HG03571 (cell line): ENCODE data around the gene CTNNB1.

ENCODE experiments used
- ATAC-seq: cut with Tn5 transposase; IDR thresholded peaks from one replicate; pipeline ENCODE4 v1.9.1; 2021; ENCODE audit not compliant: unreplicated experiment

CTNNB1 gene

GRCh38 chr3:41213588-41213987, 14.3 kb downstream of the CTNNB1 start:
- no peak for ATAC-seq

GRCh38 chr3:41216422-41216821, 17.1 kb downstream of the CTNNB1 start:
- ATAC-seq: no peak

GRCh38 chr3:41216993-41217392, 17.7 kb downstream of the CTNNB1 start:
- no peak for ATAC-seq

GRCh38 chr3:41219424-41219823, 20.1 kb downstream of the CTNNB1 start:
- no peak for ATAC-seq

- ATAC-seq: no peak
Observed at GRCh38 chr3:41220906-41221677, 21.8 kb downstream of the CTNNB1 start.

GRCh38 chr3:41222012-41222411, 22.7 kb downstream of the CTNNB1 start:
- no peak for ATAC-seq

- no peak for ATAC-seq
Observed at GRCh38 chr3:41222501-41222900, 23.2 kb downstream of the CTNNB1 start.

GRCh38 chr3:41223078-41223477, 23.8 kb downstream of the CTNNB1 start:
- ATAC-seq: no peak

GRCh38 chr3:41223691-41224090, 24.4 kb downstream of the CTNNB1 start:
- ATAC-seq: no peak

GRCh38 chr3:41224120-41224806, 25.0 kb downstream of the CTNNB1 start:
- ATAC-seq: no peak

GRCh38 chr3:41234823-41235721, 35.8 kb downstream of the CTNNB1 start:
- no peak for ATAC-seq

GRCh38 chr3:41236228-41236627, 36.9 kb downstream of the CTNNB1 start:
- ATAC-seq: no peak

GRCh38 chr3:41237907-41238306, 38.6 kb downstream of the CTNNB1 start:
- ATAC-seq: no peak

- ATAC-seq: no peak
Observed at GRCh38 chr3:41239587-41239986, 40.3 kb downstream of the CTNNB1 start.

- no peak for ATAC-seq
Observed at GRCh38 chr3:41241161-41241560, 41.9 kb downstream of the CTNNB1 start.

GRCh38 chr3:41241800-41242571, 42.7 kb downstream of the CTNNB1 start:
- ATAC-seq: no peak

- no peak for ATAC-seq
Observed at GRCh38 chr3:41243183-41243582, 43.9 kb downstream of the CTNNB1 start.

- no peak for ATAC-seq
Observed at GRCh38 chr3:41244620-41245336, 45.5 kb downstream of the CTNNB1 start.

GRCh38 chr3:41247055-41248004, 48.0 kb downstream of the CTNNB1 start:
- no peak for ATAC-seq
